Thoracic aorta (tissue), 2 donors: ENCODE results near the gene MALL. TPM values are rescaled to one million over a fixed set of nuclear protein-coding genes. Genes with fewer than 3 reads are reported as not detected.

Experiments used
- ATAC-seq: fragments of 150-250 bp; one replicate; pipeline ENCODE4 v1.8.0; 2017; ENCODE audit warnings: low read depth; ENCODE audit not compliant: insufficient number of reproducible peaks, low FRiP score
- DNase-seq: peaks from one replicate; pipeline ENCODE4 v3.0.0-alpha.2; 2020; ENCODE audit warnings: low spot score
- H3K27ac ChIP-seq, 2 donors: fragments of 200-600 bp; sonication (generic); 1 replicate in 1 of 2; 2 replicates in 1 of 2; pipeline ENCODE4 v1.5.1; 2016; ENCODE audit warnings: mild to moderate bottlenecking in 2 of 2, moderate library complexity in 2 of 2
- H3K27me3 ChIP-seq: fragments of 200-600 bp; sonication (generic); replicated peaks from 2 replicates; pipeline ENCODE4 v1.6.0; 2016; ENCODE audit warnings: mild to moderate bottlenecking; ENCODE audit not compliant: insufficient read depth
- H3K36me3 ChIP-seq: fragments of 200-600 bp; sonication (generic); one replicate; pipeline ENCODE4 v1.5.1; 2016
- H3K4me1 ChIP-seq, 2 donors: fragments of 200-600 bp; sonication (generic); 1 replicate in 1 of 2; 2 replicates in 1 of 2; pipeline versions ENCODE4 v1.5.1 to v1.6.0; 2016; ENCODE audit warnings: low read depth in 2 of 2, mild to moderate bottlenecking in 1 of 2; ENCODE audit not compliant: control insufficient read depth in 1 of 2
- H3K4me3 ChIP-seq: fragments of 200-600 bp; sonication (generic); 2 replicates; pipeline ENCODE4 v1.5.1; 2016; ENCODE audit warnings: mild to moderate bottlenecking
- H3K9me3 ChIP-seq: fragments of 200-600 bp; sonication (generic); 2 replicates; pipeline ENCODE4 v1.5.1; 2016
- CTCF ChIP-seq: fragments of 200-600 bp; sonication (generic); IDR thresholded peaks from one replicate; pipeline ENCODE4 v1.5.1; 2019; ENCODE audit warnings: antibody characterized with exemption
- total RNA-seq, 2 donors: library from RNA; depleted of rRNA; stranded (reverse); fragments of >200 nt; gene quantifications; one replicate each; pipeline versions ENCODE4 v1.1.0 to v1.2.3, GENCODE V29; 2016

Gene MALL
- total RNA-seq, 2 donors from 2014 or later: 25.3 to 27.6 TPM

GRCh38 chr2:110149330-110150220, 34.0 kb upstream of the MALL start:
- Histone ChIP-seq H3K4me3 (no peak overlapping the region), H3K36me3 (no peaks in the 10 kb centered on the region), H3K4me1 (peaks cover 0 to 15% of the 10 kb centered on the region in 2 donors), H3K27ac (peak overlapping the region in 1 of 2 donors; percentile 33), H3K9me3 (no peaks in the 10 kb centered on the region), H3K27me3 (no peaks in the 10 kb centered on the region)
- no peak for TF ChIP-seq CTCF
- DNase-seq: no peak
- ATAC-seq: peak; percentile 77

- H3K27me3 ChIP-seq: no peaks in the 10 kb centered on the region
- ATAC-seq (no peak), DNase-seq (no peak)
- no peaks in the 10 kb centered on the region for H3K36me3 ChIP-seq
- no peaks in the 10 kb centered on the region for H3K9me3 ChIP-seq
- no peak overlapping the region for H3K27ac ChIP-seq
- TF ChIP-seq CTCF: no peak
- H3K4me1 ChIP-seq: peaks cover 0 to 15% of the 10 kb centered on the region in 2 donors
- no peak overlapping the region for H3K4me3 ChIP-seq
These were observed 31.3 kb upstream of the MALL start for GRCh38 chr2:110146945-110147332.

- peaks cover 0 to 15% of the 10 kb centered on the region in 2 donors for H3K4me1 ChIP-seq
- H3K4me3 ChIP-seq: no peak overlapping the region
- no peaks in the 10 kb centered on the region for H3K36me3 ChIP-seq
- no peak overlapping the region for H3K27ac ChIP-seq
- DNase-seq (no peak), ATAC-seq (no peak)
- no peaks in the 10 kb centered on the region for H3K27me3 ChIP-seq
- no peak for TF ChIP-seq CTCF
- no peaks in the 10 kb centered on the region for H3K9me3 ChIP-seq
These were observed 30.7 kb upstream of the MALL start for GRCh38 chr2:110146183-110146944.

- Histone ChIP-seq H3K9me3 (no peaks in the 10 kb centered on the region), H3K36me3 (no peaks in the 10 kb centered on the region), H3K4me1 (peaks cover 0 to 1% of the 10 kb centered on the region in 2 donors), H3K4me3 (no peak overlapping the region), H3K27me3 (no peaks in the 10 kb centered on the region), H3K27ac (no peak overlapping the region)
- DNase-seq: no peak
- ATAC-seq: no peak
- TF ChIP-seq CTCF: no peak
These were observed 28.4 kb upstream of the MALL start for GRCh38 chr2:110143982-110144381.

- Histone ChIP-seq H3K27me3 (no peaks in the 10 kb centered on the region), H3K9me3 (no peaks in the 10 kb centered on the region), H3K4me1 (no peaks in the 10 kb centered on the region), H3K4me3 (no peak overlapping the region), H3K36me3 (no peaks in the 10 kb centered on the region), H3K27ac (no peak overlapping the region)
- TF ChIP-seq CTCF: no peak
- ATAC-seq: no peak
- no peak for DNase-seq
These were observed 24.8 kb upstream of the MALL start for GRCh38 chr2:110140401-110140800.
